Mesothelial cell of epicardium (in vitro differentiated cells): Measurements from ENCODE around the gene ABCA12. TPM values are rescaled to one million over a fixed set of nuclear protein-coding genes. Genes with fewer than 3 reads are reported as not detected.

Experiments
- DNase-seq, 2 experiments: peaks; one replicate each; pipeline ENCODE4 v3.0.0; 2021; ENCODE audit warnings: low spot score in 2 of 2; ENCODE audit not compliant: unreplicated experiment in 2 of 2
- H3K27ac Mint-ChIP-seq: 2 replicates; pipeline ENCODE4 v1.8.0; 2021; ENCODE audit warnings: mixed read lengths
- H3K27me3 Mint-ChIP-seq: 2 replicates; pipeline ENCODE4 v1.8.0; 2021; ENCODE audit warnings: low read depth, mixed read lengths
- H3K36me3 Mint-ChIP-seq: 2 replicates; pipeline ENCODE4 v1.8.0; 2021; ENCODE audit warnings: mixed read lengths
- H3K4me1 Mint-ChIP-seq: 2 replicates; pipeline ENCODE4 v1.8.0; 2021; ENCODE audit warnings: mixed read lengths
- H3K4me3 Mint-ChIP-seq: 2 replicates; pipeline ENCODE4 v1.8.0; 2021; ENCODE audit warnings: mild to moderate bottlenecking, moderate library complexity, mixed read lengths
- H3K9me3 Mint-ChIP-seq: 2 replicates; pipeline ENCODE4 v1.8.0; 2021; ENCODE audit warnings: mixed read lengths
- total RNA-seq: library from RNA; stranded (reverse); gene quantifications from 3 replicates; pipeline ENCODE4 v1.2.1, GENCODE V29; 2021
- TF ChIP-seq, protein P1 (sequence below): fragments of 200-600 bp; sonication (generic); IDR thresholded peaks from one replicate; pipeline ENCODE4 v1.5.0; 2021; ENCODE audit warnings: antibody characterized with exemption; ENCODE audit not compliant: unreplicated experiment

ABCA12 gene
- total RNA-seq, 1 donor from 2014 or later, result 0.89 TPM

- Mint-ChIP-seq H3K4me3 (no peak overlapping the region), H3K9me3 (no peaks in the 10 kb centered on the region), H3K27me3 (no peaks in the 10 kb centered on the region), H3K36me3 (no peaks in the 10 kb centered on the region), H3K4me1 (no peaks in the 10 kb centered on the region), H3K27ac (no peak overlapping the region)
- TF ChIP-seq, protein P1, sequence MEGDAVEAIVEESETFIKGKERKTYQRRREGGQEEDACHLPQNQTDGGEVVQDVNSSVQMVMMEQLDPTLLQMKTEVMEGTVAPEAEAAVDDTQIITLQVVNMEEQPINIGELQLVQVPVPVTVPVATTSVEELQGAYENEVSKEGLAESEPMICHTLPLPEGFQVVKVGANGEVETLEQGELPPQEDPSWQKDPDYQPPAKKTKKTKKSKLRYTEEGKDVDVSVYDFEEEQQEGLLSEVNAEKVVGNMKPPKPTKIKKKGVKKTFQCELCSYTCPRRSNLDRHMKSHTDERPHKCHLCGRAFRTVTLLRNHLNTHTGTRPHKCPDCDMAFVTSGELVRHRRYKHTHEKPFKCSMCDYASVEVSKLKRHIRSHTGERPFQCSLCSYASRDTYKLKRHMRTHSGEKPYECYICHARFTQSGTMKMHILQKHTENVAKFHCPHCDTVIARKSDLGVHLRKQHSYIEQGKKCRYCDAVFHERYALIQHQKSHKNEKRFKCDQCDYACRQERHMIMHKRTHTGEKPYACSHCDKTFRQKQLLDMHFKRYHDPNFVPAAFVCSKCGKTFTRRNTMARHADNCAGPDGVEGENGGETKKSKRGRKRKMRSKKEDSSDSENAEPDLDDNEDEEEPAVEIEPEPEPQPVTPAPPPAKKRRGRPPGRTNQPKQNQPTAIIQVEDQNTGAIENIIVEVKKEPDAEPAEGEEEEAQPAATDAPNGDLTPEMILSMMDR, result no peak
- DNase-seq, result no peak
Observed at GRCh38 chr2:215110918-215111317, 27.5 kb downstream of the ABCA12 start.

DNA sequence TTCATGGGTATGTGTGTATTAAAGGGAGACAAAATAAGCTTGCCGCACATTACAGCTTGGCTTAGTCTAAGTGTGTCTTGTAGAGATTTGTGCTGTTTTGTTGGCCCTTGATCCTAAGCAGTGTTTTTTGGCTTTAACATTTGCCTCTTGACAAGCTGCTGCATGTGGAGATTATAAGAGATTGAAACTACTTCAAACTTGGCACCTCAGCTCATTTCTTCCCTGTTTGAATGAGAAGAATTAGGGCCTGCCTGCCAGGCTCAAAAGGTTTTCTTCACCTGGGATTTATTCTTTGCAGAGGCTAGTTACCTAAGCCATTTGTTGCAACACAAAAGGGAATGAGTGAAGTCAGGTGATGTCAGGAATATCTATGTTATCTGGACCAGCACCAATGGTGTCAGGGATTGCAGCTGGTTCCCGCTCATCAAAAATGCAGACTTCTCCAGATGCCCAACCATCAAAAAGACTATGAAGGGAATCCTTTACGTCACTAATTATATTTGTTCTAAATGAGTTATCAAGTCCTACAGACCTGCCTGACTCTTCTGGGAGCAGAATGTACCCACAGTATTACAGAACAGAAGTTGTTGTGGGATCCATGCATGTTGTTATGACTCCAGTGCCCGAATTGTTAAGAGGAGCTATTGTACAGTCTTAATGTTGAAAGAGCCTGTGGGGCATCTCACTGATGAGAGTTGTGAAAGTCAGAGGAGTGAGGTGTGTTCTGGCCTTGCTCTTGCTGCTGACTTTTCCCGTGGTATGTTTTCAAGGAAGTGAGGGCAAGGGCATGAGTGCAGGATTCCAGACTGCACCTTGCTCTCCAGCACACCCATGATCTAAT lies 31.0 kb downstream of the ABCA12 start:
- TF ChIP-seq, protein P1, result no peak
- Mint-ChIP-seq H3K27me3 (no peaks in the 10 kb centered on the region), H3K4me3 (no peak overlapping the region), H3K36me3 (no peaks in the 10 kb centered on the region), H3K9me3 (no peaks in the 10 kb centered on the region), H3K27ac (no peak overlapping the region), H3K4me1 (no peaks in the 10 kb centered on the region)
- no peak for DNase-seq

GRCh38 chr2:215105607-215106354 lies 32.6 kb downstream of the ABCA12 start:
- no peaks in the 10 kb centered on the region for H3K4me1 Mint-ChIP-seq
- no peak overlapping the region for H3K27ac Mint-ChIP-seq
- no peaks in the 10 kb centered on the region for H3K36me3 Mint-ChIP-seq
- H3K9me3 Mint-ChIP-seq, result no peaks in the 10 kb centered on the region
- TF ChIP-seq, protein P1, result no peak
- DNase-seq, result no peak
- H3K4me3 Mint-ChIP-seq, result no peak overlapping the region
- H3K27me3 Mint-ChIP-seq, result no peaks in the 10 kb centered on the region

DNA sequence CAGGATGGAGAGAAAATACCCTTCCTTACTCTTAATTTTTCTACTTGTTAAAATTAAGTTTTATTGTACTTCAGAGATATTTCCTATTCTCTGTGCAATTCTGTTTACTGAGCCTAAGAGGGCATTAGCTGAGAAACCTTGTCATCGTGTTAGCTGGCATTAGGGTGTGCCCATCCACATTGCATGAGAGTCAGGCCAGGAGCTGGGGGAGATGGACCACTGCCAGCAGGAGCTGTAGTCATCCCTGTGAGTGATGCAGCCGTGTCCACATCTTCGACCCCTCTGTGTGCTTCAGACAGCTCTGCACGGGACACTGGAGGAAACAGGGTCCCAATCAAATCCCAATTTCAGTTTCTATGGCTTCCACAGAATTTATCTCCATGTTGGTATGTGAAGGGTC lies 34.2 kb downstream of the ABCA12 start:
- Mint-ChIP-seq H3K4me1 (no peaks in the 10 kb centered on the region), H3K27me3 (no peaks in the 10 kb centered on the region), H3K36me3 (no peaks in the 10 kb centered on the region), H3K27ac (no peak overlapping the region), H3K4me3 (no peak overlapping the region), H3K9me3 (no peaks in the 10 kb centered on the region)
- TF ChIP-seq, protein P1, result no peak
- DNase-seq, result no peak

DNA sequence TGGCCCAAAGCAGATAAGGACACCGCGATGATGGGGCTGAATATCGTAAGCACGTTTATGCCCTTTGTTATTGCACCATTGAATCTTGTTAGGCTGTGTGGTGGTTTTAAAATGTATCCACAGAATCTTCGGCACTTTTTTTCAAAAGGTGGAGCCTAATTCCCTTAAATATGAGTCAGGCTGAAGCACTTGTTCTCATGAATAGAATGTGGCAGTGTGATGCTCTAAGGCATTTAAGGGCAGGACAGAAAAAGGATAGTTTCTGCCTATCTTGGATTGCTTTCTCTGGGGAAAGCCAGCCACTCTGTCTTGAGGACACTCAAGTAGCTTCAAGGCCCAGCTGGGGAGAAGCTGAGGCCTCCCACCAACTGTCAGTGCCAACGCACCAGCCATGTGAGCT lies 39.6 kb downstream of the ABCA12 start:
- no peaks in the 10 kb centered on the region for H3K27me3 Mint-ChIP-seq
- H3K4me3 Mint-ChIP-seq, result no peak overlapping the region
- no peak overlapping the region for H3K27ac Mint-ChIP-seq
- no peaks in the 10 kb centered on the region for H3K36me3 Mint-ChIP-seq
- no peaks in the 10 kb centered on the region for H3K4me1 Mint-ChIP-seq
- no peak for DNase-seq
- no peaks in the 10 kb centered on the region for H3K9me3 Mint-ChIP-seq
- TF ChIP-seq, protein P1, result no peak
